Endothelial cell of umbilical vein (primary cell): ENCODE results near the gene NKD1. TPM values are rescaled to one million over a fixed set of nuclear protein-coding genes. Genes with fewer than 3 reads are reported as not detected.

Experiments
- BruUV-seq: library from RNA; stranded (reverse); fragments of 400-500 nt; replicated peaks from 2 replicates; lab custom pipeline; 2021; lab: Mats Ljungman, UMichigan
- CTCF ChIA-PET: fragments of 300-600, 350-600 bp; sonication (Branson Sonifier 250); formaldehyde crosslinking; loops from one replicate; lab custom pipeline; 2021; ENCODE audit warnings: antibody characterized with exemption, inconsistent platforms; lab: Charles Lee
- POLR2A ChIA-PET: fragments of 300-600, 350-600 bp; sonication (Branson Sonifier 250); formaldehyde crosslinking; loops from one replicate; lab custom pipeline; 2021; ENCODE audit warnings: antibody characterized with exemption, inconsistent platforms; lab: Charles Lee
- DNase-seq: peaks from one replicate; pipeline ENCODE4 v3.0.0-alpha.2; 2011; ENCODE audit warnings: low read depth, low spot score
- FAIRE-seq: peaks from 2 replicates; lab custom pipeline; 2011; peaks lifted over from hg19 to GRCh38; lab: Jason Lieb, UNC
- H2AFZ ChIP-seq: 2 replicates; pipeline ENCODE4 v1.6.0; 2012; ENCODE audit warnings: low read depth, low read length, control low read depth, inconsistent platforms
- H3K27ac ChIP-seq: 2 replicates; pipeline ENCODE4 v1.5.1; 2011; ENCODE audit warnings: low read depth, mild to moderate bottlenecking, control low read depth, low read length, moderate library complexity; ENCODE audit not compliant: insufficient read depth
- H3K27me3 ChIP-seq, 2 experiments: 2 replicates each; pipeline versions ENCODE4 v1.6.0 to v1.6.1; 2011; ENCODE audit warnings: low read length in 2 of 2, mixed read lengths in 1 of 2; ENCODE audit not compliant: control insufficient read depth in 2 of 2, insufficient read depth in 2 of 2
- H3K36me3 ChIP-seq, 2 experiments: 2 replicates in 1 of 2; 3 replicates in 1 of 2; pipeline ENCODE4 v1.5.1; 2011; ENCODE audit warnings: low read length in 2 of 2, mild to moderate bottlenecking in 1 of 2, moderate library complexity in 1 of 2; ENCODE audit not compliant: control insufficient read depth in 2 of 2, insufficient read depth in 2 of 2; ENCODE audit errors: extremely low read depth in 1 of 2
- H3K4me1 ChIP-seq: 3 replicates; pipeline ENCODE4 v1.5.1; 2011; ENCODE audit warnings: mild to moderate bottlenecking, low read length; ENCODE audit not compliant: control insufficient read depth, insufficient read depth; ENCODE audit errors: extremely low read depth
- H3K4me2 ChIP-seq: 2 replicates; pipeline ENCODE4 v1.6.1; 2011; ENCODE audit warnings: low read length, control low read depth, mixed read lengths; ENCODE audit not compliant: insufficient read depth
- H3K4me3 ChIP-seq, 3 experiments: fragments of 200-600 bp in 1 of 3; sonication (generic), shearing (Covaris generic) in 1 of 3; replicated peaks in 1 of 3; 2 replicates each; pipeline ENCODE4 v1.5.1; 2011 to 2016; ENCODE audit warnings: control low read depth in 3 of 3, low read length in 3 of 3, mild to moderate bottlenecking in 2 of 3, inconsistent platforms in 1 of 3, low read depth in 1 of 3, moderate library complexity in 1 of 3; ENCODE audit not compliant: insufficient read depth in 1 of 3
- H3K79me2 ChIP-seq: 2 replicates; pipeline ENCODE4 v1.6.0; 2012; ENCODE audit warnings: low read length, inconsistent platforms; ENCODE audit not compliant: control insufficient read depth, insufficient read depth
- H3K9ac ChIP-seq: replicated peaks from 2 replicates; pipeline ENCODE3; 2011; ENCODE audit warnings: low read length, control low read depth; ENCODE audit not compliant: insufficient read depth; ENCODE audit errors: extremely low read depth
- H3K9me1 ChIP-seq: replicated peaks from 3 replicates; pipeline ENCODE4 v1.6.0; 2011; ENCODE audit warnings: mild to moderate bottlenecking, low read length; ENCODE audit not compliant: control insufficient read depth, insufficient read depth; ENCODE audit errors: extremely low read depth
- H3K9me3 ChIP-seq: replicated peaks from 2 replicates; pipeline ENCODE4 v1.5.1; 2012; ENCODE audit warnings: low read length, inconsistent platforms; ENCODE audit not compliant: control insufficient read depth, insufficient read depth
- H4K20me1 ChIP-seq: replicated peaks from 2 replicates; pipeline ENCODE3; 2011; ENCODE audit warnings: mild to moderate bottlenecking, low read length; ENCODE audit not compliant: control insufficient read depth, insufficient read depth; ENCODE audit errors: extremely low read depth
- CTCF ChIP-seq, 2 donors: IDR thresholded peaks; 1 replicate in 1 of 2; 2 replicates in 1 of 2; pipeline ENCODE4 v1.5.1; 2011; ENCODE audit warnings: low read length in 2 of 2, mild to moderate bottlenecking in 2 of 2, moderate library complexity in 2 of 2, control low read depth in 1 of 2, inconsistent platforms in 1 of 2, low read depth in 1 of 2; ENCODE audit not compliant: insufficient read depth in 1 of 2; ENCODE audit errors: extremely low read depth in 1 of 2
- EZH2 ChIP-seq: IDR thresholded peaks from 2 replicates; pipeline ENCODE4 v1.6.1; 2012; ENCODE audit warnings: borderline replicate concordance, low read depth, mild to moderate bottlenecking, moderate library complexity, low read length, inconsistent platforms; ENCODE audit not compliant: severe bottlenecking
- FOS ChIP-seq: IDR thresholded peaks from 2 replicates; pipeline ENCODE4 v1.6.1; 2011; ENCODE audit warnings: mild to moderate bottlenecking, low read length, moderate library complexity, borderline replicate concordance; ENCODE audit not compliant: insufficient read depth
- GATA2 ChIP-seq: IDR thresholded peaks from 2 replicates; pipeline ENCODE4 v1.7.0; 2011; ENCODE audit warnings: low read depth, mild to moderate bottlenecking, moderate library complexity, mixed read lengths, low read length; ENCODE audit not compliant: insufficient read length, insufficient read depth
- JUN ChIP-seq: IDR thresholded peaks from 2 replicates; pipeline ENCODE4 v1.6.1; 2011; ENCODE audit warnings: borderline replicate concordance, low read depth; ENCODE audit not compliant: insufficient read length, insufficient read depth
- MAX ChIP-seq: IDR thresholded peaks from 2 replicates; pipeline ENCODE4 v1.6.1; 2011; ENCODE audit not compliant: insufficient read depth, insufficient read length
- MYC ChIP-seq: IDR thresholded peaks from one replicate; pipeline ENCODE4 v1.6.1; 2011; ENCODE audit warnings: mild to moderate bottlenecking, low read depth, low read length
- POLR2A ChIP-seq: IDR thresholded peaks from 2 replicates; pipeline ENCODE4 v1.6.1; 2012; ENCODE audit warnings: low read depth, mild to moderate bottlenecking, control low read depth, low read length
- POLR2AphosphoS5 ChIP-seq: IDR thresholded peaks from 2 replicates; pipeline ENCODE4 v1.6.1; 2012; ENCODE audit warnings: low read depth, mild to moderate bottlenecking, control low read depth, low read length, moderate library complexity; ENCODE audit not compliant: insufficient read depth
- dilution Hi-C: fragments of 300-500 bp; cut with MboI; formaldehyde crosslinking; loops from one replicate; pipeline ENCODE4 v1.15.0; 2019; ENCODE audit warnings: low sequenced_read_pairs; ENCODE audit not compliant: extremely low pct_ligation_motif_present
- intact Hi-C: fragments of 100-400 bp; cut with micrococcal nuclease; formaldehyde crosslinking; loops from one replicate; pipeline ENCODE4 v1.10.0; 2022
- polyA plus RNA-seq, 4 experiments: library from polyadenylated mRNA; depleted of rRNA in 3 of 4; stranded (reverse) in 3 of 4; unstranded in 1 of 4; fragments of >200 nt; gene quantifications; 2 replicates each; pipeline versions ENCODE4 v1.2.1 to v1.2.3, GENCODE V29; 2011 to 2012; ENCODE audit warnings: missing spikeins in 1 of 4
- total RNA-seq: library from RNA; stranded (reverse); gene quantifications from 2 replicates; pipeline ENCODE4 v1.2.3, GENCODE V29; 2021

Gene NKD1
- total and polyA plus RNA-seq, 2 donors (not counting 3 experiments of a cell fraction or from before 2014, with no cell fraction given), result not detected

- intact Hi-C loops (no loop called here), dilution Hi-C loops (no loop called here)
- TF ChIP-seq EZH2 (no peak), GATA2 (no peak), MYC (no peak), FOS (no peak), CTCF (IDR thresholded peaks at IDR 0.05; ENCODE audit: extremely low read depth in 1 of 2, insufficient read depth in 1 of 2, low read depth in 1 of 2, low read length in 2 of 2) (no peak), POLR2AphosphoS5 (no peak), MAX (no peak), POLR2A (no peak), JUN (no peak)
- no peak overlapping the region for H3K4me2 ChIP-seq
- DNase-seq (no peak), FAIRE-seq (no peak)
- ChIA-PET CTCF (interaction anchor here (0.6 to 1.2 kb wide), 3 partner anchors 21 to 169 kb away, joined by 3 read pairs; no protein-coding TSS in a partner anchor), POLR2A (no interaction called here)
- no peak overlapping the region for H3K4me3 ChIP-seq
- H3K36me3 ChIP-seq, result no peaks in the 10 kb centered on the region
- no peaks in the 10 kb centered on the region for H3K4me1 ChIP-seq
- no peak overlapping the region for H3K27ac ChIP-seq
- no peaks in the 10 kb centered on the region for H3K9me1 ChIP-seq
- no peak overlapping the region for H3K9ac ChIP-seq
- no peak overlapping the region for H2AFZ ChIP-seq
- no peaks in the 10 kb centered on the region for H3K79me2 ChIP-seq
- no peaks in the 10 kb centered on the region for H4K20me1 ChIP-seq
- H3K9me3 ChIP-seq, result no peaks in the 10 kb centered on the region
- no peaks in the 10 kb centered on the region for H3K27me3 ChIP-seq
- no TSS peak for BruUV-seq
Observed at GRCh38 chr16:50523710-50524109, 24.5 kb upstream of the NKD1 start.
